ENCODE measurements around the gene ABCC2. TPM values are rescaled to one million over a fixed set of nuclear protein-coding genes. Genes with fewer than 3 reads are reported as not detected.

Gene ABCC2
- polyA plus RNA-seq, 3 donors: 10.3 to 11.0 (median 10.3) TPM

DNA sequence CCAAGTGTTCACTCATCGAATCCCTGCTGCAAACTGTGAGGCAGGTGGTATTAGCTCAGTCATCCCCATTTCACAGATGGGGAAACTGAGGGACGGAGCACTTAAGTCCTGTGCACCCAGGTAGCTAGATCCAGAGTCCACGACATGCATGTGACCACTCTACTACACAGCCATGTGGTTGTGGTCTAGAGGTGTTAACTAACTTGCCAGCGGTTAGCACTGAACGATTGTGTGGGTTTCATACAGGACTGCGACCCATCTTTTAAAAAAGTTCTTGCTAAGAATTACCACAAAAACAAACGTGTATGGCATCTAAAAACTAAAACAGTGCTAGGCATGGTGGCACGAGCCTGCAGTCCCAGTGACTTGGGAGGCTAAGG lies 16.1 kb upstream of the ABCC2 start:
- DNase-seq (ENCODE audit: extremely low read depth in 1 of 11, low read depth in 9 of 11, low spot score in 4 of 11): no peak

DNA sequence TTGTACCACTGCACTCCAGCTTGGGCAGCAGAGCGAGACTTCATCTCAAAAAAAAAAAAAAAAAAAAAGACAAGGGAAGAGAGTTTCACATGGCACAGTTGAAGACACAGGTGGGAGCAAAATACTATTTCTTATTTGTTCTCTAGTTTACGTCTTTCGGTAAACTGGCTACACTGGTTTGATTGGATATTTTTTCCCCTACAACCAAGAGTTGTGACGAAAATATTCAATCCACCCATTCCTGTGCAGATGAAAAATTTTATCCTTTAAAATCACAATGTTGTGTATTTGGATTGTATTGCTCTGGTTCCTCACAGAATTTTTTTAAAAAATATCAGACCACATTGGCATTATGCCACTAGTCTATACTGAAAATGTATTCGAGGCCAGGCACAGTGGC lies 14.5 kb upstream of the ABCC2 start:
- DNase-seq (ENCODE audit: extremely low read depth in 1 of 11, low read depth in 9 of 11, low spot score in 4 of 11): no peak

DNA sequence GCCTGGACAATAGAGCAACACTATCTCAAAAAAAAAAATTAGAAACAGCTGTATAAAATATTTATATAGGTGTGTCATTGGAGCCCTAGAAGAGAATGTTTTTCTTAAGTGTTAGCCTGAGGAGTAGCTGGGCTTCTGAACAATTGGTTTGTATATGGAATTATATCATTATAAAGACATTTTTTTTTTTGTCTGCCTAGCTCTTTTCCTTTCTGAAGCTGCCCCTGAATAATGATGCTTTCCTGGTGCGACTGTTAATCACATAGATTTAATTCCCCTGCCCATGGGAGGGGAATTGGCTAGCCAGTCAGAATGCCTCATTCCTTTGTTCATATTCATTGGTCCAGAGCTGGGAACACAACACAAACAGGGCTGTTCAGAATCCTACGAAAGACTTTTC lies 13.9 kb upstream of the ABCC2 start:
- DNase-seq (ENCODE audit: extremely low read depth in 1 of 11, low read depth in 9 of 11, low spot score in 4 of 11): no peak

- no peak for DNase-seq (ENCODE audit: extremely low read depth in 1 of 11, low read depth in 9 of 11, low spot score in 4 of 11)
Observed at GRCh38 chr10:99769706-99770105, 12.7 kb upstream of the ABCC2 start.

DNA sequence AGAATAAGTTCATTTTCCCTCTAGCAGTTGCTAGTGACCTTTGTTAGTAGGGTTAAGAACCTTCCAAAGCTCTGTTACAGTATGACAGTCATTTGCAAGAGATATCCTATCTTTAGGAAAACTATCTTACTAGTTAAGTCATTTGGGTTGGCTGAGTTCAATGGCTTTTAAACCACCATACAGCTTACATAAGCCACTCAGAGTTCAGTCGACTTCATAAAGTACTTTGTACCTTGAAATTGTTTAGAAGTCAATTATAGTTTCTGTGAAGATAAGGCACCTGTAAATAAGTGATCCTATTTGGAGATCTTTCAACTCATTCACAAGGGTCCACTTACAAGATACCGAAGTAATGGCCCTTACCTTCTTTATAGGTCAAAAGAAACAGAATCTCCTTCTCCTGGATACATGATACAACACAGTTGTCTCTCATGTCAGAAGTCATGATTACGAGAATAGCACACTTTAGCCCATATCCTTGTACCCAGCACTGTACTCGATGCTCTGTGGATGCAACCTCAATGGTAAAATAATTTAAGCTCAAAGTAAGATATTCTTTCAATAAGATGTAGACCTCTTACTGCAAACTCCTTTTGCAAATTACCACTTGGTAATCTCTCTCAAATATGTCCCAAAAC lies 11.9 kb upstream of the ABCC2 start:
- DNase-seq (ENCODE audit: extremely low read depth in 1 of 11, low read depth in 9 of 11, low spot score in 4 of 11): no peak

DNA sequence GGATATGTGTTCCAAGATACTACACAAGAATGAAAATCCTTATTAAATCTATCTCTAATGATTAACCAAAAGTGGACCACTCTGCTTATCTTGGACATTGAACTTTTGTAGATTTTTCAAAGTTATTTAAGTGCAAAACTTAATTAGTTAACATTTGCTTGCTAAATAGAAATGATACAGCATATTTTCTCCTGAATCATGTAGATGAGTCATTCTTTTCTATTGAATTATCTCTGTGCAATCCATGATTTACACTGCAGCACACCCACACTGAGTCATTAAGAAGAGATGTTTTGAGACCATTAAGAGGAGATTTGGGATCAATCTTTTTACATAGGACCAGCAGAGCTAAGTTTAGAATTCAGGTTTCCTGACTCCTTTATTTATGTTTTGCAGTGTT lies 6.6 kb upstream of the ABCC2 start:
- peak in 1 of 11 donors; percentile 18 for DNase-seq (ENCODE audit: extremely low read depth in 1 of 11, low read depth in 9 of 11, low spot score in 4 of 11)

DNA sequence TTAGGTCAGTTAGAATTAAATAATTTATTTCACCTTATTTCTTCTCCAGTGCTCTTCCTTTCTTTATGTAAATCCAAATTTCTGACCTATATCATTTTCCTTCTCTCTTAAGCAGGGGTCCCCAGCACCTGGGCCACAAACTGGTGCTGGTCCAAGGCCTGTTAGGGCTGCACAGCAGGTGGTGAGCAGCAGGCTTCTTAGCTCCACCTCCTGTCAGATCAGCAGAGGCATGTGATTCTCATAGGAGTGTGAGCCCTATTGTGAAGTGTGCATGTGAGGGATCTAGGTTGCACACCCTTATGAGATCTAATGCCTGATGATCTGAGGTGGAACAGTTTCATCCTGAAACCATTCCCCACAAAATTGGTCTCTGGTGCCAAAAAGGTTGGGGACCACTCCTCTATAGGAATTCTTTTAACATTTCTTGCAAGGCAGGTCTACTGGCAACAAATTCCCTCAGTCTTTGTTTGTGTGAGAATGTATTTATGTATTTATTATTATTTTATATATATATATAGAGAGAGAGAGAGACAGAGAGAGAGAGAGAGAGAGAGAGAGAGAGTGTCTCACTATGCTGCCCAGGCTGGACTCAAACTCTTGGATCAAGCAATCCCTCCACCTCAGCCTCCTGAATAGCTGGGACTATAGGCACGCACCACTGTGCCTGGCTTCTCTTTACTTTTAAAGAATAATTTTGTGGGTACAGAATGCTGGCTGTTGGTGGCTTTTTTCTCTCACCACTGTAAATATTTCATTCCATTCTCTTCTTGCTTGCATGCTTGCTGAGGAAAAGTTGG lies 4.3 kb upstream of the ABCC2 start:
- DNase-seq (ENCODE audit: extremely low read depth in 1 of 11, low read depth in 9 of 11, low spot score in 4 of 11): no peak

- DNase-seq (ENCODE audit: extremely low read depth in 1 of 11, low read depth in 9 of 11, low spot score in 4 of 11): peak in 2 of 11 donors; percentile 13 to 15
Observed at GRCh38 chr10:99779335-99779734, 3.1 kb upstream of the ABCC2 start.

GRCh38 chr10:99781734-99782429 lies 558 bp upstream of the ABCC2 start:
- no peak for DNase-seq (ENCODE audit: extremely low read depth in 1 of 11, low read depth in 9 of 11, low spot score in 4 of 11)

DNA sequence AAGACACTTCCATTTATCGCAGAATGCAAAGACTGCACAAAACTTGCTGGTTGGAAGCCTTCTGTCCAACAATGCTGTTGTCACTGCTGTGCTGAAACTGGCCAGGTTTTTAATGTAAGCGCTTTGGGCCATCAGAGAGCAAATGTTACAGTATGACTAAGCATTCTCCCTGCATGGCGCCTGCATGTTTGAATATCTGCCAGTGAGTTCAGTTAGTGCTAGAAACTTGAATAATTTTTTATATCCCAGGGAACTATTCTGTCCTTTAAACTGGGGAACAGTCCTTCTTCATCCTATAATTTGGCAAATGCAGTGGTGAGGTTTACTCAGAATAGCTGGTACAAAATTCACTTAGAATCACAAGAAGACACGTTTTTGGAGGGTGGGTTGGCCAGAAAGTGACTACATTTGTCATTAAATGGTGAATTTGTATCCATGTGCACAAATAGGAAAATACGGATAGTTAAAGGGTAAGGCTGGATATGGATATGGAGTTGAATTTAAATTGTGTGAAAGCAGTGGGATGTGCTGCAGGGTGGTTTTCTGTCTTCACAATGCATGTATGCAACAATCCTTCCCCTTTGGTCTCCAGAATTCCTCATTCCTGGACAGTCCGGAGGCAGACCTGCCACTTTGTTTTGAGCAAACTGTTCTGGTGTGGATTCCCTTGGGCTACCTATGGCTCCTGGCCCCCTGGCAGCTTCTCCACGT lies 1.7 kb downstream of the ABCC2 start:
- DNase-seq (ENCODE audit: extremely low read depth in 1 of 11, low read depth in 9 of 11, low spot score in 4 of 11): no peak

DNA sequence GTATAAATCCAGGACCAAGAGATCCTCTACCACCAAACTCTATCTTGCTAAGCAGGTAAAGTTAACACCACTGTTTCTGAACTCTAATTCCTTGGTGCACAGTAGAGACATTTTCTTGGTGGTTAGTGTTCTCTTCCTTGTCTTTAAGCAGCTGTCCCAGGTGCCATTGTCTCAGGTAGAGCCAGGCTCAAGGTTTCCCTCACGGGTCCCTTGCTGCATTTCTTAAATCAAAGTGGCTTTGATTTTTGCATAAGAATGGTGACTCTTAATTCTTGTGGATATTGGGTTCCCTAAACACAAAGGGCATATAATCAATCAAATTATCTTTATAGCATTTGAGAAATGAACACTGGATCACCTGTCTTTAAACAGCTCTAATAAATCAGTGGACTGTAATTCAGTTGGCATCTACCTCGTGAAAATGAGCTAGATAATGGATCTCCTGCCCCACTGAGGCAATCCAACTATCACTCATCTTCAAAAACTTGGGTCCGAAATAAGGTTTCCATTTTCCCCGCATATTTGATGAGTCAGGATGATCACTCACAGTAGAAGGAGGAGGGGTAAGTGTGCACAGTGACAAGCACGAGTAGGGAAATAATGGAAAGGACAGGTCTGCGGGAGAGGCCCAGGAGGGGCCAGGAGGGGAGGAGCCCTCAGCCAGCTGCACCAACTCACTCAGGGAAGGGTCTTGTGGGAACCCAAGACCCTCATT lies 2.4 kb downstream of the ABCC2 start:
- DNase-seq (ENCODE audit: extremely low read depth in 1 of 11, low read depth in 9 of 11, low spot score in 4 of 11): no peak

DNA sequence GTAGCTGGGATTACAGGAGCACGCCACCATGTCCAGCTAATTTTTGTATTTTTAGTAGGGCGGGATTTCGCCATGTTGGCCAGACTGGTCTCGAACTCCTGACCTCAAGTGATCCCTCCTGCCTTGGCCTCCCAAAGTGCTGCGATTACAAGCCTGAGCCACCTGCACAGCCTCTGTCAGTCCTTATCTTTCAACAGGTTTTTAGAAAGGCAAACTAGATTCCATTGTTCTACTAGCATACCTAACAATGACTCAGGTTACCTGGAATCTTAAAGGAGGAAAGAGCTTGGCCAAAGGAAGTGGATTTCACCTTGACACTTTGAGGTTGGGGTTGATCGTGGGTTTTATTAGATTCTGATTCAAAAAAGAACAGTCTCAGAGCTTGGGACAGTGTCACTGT lies 3.2 kb downstream of the ABCC2 start:
- DNase-seq (ENCODE audit: extremely low read depth in 1 of 11, low read depth in 9 of 11, low spot score in 4 of 11): no peak

DNA sequence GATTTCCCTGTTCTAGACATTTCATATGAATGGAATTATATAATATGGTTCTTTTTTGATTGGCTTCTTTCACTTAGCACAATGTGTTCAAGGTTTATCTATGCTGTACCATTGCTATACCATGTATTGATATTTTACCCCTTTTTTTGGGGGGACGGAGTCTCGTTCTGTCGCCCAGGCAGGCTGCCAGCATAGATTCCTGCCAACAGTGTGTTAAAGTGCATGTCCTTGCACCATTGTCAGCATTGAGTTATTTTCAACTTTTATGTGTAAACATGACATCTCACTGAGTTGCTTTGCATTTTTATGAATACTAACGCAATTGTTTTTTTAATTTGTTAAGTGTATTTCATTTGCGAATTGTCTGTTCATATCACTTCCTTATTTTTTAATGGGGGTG lies 4.9 kb downstream of the ABCC2 start:
- DNase-seq (ENCODE audit: extremely low read depth in 1 of 11, low read depth in 9 of 11, low spot score in 4 of 11): no peak

DNA sequence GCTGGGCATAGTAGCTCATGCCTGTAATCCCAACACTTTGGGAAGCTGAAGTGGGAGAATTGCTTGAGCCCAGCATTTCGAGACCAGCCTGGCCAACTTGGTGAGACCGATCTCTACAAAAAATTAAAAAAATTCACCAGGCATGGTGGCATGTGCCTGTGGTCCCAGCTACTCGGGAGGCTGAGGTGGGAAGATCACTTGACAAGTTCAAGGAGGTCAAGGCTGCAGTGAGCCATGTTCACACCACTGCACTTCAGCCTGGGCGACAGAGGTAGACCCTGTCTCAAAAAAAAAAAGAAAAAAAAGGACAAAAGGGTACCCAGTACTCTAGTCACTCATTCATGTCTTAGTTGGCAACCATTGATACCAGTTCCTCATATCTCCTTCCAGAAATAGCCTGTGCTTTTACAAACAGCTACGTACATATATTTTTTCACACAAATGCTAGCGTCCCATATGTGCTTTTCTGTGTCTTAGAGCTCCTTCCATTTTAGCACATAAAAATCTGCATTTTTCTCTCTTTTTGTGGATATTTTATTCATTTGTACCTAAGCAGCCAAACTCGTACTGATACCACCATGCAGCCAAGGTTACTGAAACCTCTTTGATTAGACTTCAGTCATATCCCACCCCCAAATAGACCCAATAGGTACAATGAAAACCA lies 5.5 kb downstream of the ABCC2 start:
- DNase-seq (ENCODE audit: extremely low read depth in 1 of 11, low read depth in 9 of 11, low spot score in 4 of 11): no peak

- no peak for DNase-seq (ENCODE audit: extremely low read depth in 1 of 11, low read depth in 9 of 11, low spot score in 4 of 11)
Observed at GRCh38 chr10:99788598-99789256, 6.3 kb downstream of the ABCC2 start.

GRCh38 chr10:99791831-99792230 lies 9.4 kb downstream of the ABCC2 start:
- DNase-seq (ENCODE audit: extremely low read depth in 1 of 11, low read depth in 9 of 11, low spot score in 4 of 11): no peak

DNA sequence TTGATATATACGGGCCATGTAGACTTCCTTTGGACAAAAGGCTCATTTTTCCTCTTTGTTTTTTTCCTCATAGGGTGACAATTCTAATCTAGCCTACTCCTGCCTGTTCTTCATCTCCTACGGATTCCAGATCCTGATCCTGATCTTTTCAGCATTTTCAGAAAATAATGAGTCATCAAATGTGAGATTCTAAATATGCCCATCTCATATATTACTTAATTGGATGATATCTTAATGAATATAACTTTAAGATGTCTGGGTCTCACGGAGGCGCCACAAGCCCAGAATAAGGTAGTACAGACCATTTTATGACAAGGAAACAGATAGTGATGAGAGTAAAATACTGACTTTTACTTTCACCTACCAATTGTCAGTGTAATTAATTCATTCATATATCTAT lies 11.4 kb downstream of the ABCC2 start:
- DNase-seq (ENCODE audit: extremely low read depth in 1 of 11, low read depth in 9 of 11, low spot score in 4 of 11): no peak

- no peak for DNase-seq (ENCODE audit: extremely low read depth in 1 of 11, low read depth in 9 of 11, low spot score in 4 of 11)
Observed at GRCh38 chr10:99796928-99797327, 14.5 kb downstream of the ABCC2 start.

Measured in renal cortex interstitium (tissue), 11 donors.